Measurements from ENCODE around the gene SHROOM3. TPM values are rescaled to one million over a fixed set of nuclear protein-coding genes. Genes with fewer than 3 reads are reported as not detected.

Gene SHROOM3
- total and polyA plus RNA-seq, 2 experiments from 2014 or later: 11.3 to 73.5 TPM

DNA sequence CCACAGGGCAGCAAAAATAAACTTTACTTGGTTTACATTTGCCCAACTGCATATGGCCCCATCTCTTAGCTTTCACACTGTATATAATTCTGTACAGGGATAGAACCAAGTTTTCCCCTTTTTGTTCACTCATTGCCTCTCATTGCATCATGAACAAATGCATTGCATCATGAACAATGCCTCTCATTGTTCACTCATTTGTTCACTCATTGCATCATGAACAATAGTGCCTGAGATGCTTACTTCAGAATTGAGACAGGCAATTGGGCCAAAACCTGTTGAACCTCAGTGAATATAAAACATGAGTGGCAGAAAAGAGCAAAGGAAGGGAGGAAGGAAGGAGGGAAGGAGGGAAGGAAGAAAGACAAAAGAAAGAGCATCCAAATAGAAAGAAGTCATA lies 364.7 kb downstream of the SHROOM3 start (continued):
- TF ChIP-seq, protein P1, sequence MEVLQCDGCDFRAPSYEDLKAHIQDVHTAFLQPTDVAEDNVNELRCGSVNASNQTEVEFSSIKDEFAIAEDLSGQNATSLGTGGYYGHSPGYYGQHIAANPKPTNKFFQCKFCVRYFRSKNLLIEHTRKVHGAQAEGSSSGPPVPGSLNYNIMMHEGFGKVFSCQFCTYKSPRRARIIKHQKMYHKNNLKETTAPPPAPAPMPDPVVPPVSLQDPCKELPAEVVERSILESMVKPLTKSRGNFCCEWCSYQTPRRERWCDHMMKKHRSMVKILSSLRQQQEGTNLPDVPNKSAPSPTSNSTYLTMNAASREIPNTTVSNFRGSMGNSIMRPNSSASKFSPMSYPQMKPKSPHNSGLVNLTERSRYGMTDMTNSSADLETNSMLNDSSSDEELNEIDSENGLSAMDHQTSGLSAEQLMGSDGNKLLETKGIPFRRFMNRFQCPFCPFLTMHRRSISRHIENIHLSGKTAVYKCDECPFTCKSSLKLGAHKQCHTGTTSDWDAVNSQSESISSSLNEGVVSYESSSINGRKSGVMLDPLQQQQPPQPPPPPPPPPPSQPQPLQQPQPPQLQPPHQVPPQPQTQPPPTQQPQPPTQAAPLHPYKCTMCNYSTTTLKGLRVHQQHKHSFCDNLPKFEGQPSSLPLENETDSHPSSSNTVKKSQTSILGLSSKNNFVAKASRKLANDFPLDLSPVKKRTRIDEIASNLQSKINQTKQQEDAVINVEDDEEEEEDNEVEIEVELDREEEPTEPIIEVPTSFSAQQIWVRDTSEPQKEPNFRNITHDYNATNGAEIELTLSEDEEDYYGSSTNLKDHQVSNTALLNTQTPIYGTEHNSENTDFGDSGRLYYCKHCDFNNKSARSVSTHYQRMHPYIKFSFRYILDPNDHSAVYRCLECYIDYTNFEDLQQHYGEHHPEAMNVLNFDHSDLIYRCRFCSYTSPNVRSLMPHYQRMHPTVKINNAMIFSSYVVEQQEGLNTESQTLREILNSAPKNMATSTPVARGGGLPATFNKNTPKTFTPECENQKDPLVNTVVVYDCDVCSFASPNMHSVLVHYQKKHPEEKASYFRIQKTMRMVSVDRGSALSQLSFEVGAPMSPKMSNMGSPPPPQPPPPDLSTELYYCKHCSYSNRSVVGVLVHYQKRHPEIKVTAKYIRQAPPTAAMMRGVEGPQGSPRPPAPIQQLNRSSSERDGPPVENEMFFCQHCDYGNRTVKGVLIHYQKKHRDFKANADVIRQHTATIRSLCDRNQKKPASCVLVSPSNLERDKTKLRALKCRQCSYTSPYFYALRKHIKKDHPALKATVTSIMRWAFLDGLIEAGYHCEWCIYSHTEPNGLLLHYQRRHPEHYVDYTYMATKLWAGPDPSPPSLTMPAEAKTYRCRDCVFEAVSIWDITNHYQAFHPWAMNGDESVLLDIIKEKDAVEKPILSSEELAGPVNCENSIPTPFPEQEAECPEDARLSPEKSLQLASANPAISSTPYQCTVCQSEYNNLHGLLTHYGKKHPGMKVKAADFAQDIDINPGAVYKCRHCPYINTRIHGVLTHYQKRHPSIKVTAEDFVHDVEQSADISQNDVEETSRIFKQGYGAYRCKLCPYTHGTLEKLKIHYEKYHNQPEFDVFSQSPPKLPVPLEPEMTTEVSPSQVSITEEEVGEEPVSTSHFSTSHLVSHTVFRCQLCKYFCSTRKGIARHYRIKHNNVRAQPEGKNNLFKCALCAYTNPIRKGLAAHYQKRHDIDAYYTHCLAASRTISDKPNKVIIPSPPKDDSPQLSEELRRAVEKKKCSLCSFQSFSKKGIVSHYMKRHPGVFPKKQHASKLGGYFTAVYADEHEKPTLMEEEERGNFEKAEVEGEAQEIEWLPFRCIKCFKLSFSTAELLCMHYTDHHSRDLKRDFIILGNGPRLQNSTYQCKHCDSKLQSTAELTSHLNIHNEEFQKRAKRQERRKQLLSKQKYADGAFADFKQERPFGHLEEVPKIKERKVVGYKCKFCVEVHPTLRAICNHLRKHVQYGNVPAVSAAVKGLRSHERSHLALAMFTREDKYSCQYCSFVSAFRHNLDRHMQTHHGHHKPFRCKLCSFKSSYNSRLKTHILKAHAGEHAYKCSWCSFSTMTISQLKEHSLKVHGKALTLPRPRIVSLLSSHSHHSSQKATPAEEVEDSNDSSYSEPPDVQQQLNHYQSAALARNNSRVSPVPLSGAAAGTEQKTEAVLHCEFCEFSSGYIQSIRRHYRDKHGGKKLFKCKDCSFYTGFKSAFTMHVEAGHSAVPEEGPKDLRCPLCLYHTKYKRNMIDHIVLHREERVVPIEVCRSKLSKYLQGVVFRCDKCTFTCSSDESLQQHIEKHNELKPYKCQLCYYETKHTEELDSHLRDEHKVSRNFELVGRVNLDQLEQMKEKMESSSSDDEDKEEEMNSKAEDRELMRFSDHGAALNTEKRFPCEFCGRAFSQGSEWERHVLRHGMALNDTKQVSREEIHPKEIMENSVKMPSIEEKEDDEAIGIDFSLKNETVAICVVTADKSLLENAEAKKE (CRISPR knock-in tag; IDR thresholded peaks at IDR 0.05): no peak
- TF ChIP-seq CREB1 (CRISPR knock-in tag; IDR thresholded peaks at IDR 0.05; ENCODE audit: low read depth) (no peak), ZNF114 (CRISPR knock-in tag; IDR thresholded peaks at IDR 0.05) (no peak), NANOG (IDR thresholded peaks at IDR 0.05; ENCODE audit: borderline replicate concordance) (no peak), EZH2phosphoT487 (IDR thresholded peaks at IDR 0.05; ENCODE audit: unreplicated experiment) (no peak)

DNA sequence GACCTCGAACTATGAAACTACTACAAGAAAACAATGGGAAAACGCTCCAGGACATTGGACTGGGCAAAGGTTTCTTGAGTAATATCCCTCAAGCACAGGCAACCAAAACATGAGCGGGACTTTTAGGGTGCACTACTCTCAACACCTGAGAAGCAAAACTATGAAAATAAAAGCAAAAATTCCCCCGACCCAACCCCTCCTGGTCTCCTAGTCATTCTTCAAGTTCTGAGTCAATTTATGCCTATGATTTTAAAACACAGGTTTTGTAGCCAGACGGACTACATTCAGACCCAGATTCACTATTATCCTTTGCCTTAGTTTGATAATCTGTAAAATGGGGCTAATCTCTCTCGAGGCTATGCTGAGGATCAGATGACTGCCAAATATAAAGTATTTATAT lies 365.9 kb downstream of the SHROOM3 start:
- peaks cover 29% of the 10 kb centered on the region for H3K4me1 Mint-ChIP-seq
- Histone ChIP-seq H3K4me2 (no peak overlapping the region), H3F3A (replicated peaks; ENCODE audit: low read depth) (no peaks in the 10 kb centered on the region), H2AFZ (no peak overlapping the region; the same call in 1 of the 2 replicates), H3K4me3 (no peak overlapping the region), H3K27me3 (ENCODE audit: insufficient read depth) (peaks cover 12% of the 10 kb centered on the region), H3K9me2 (ENCODE audit: insufficient read depth) (no peaks in the 10 kb centered on the region), H3K79me2 (replicated peaks; ENCODE audit: insufficient read depth) (no peaks in the 10 kb centered on the region), H3K4me1 (ENCODE audit: insufficient read depth) (peaks cover 24% of the 10 kb centered on the region), H4K20me1 (replicated peaks; ENCODE audit: insufficient read depth) (no peaks in the 10 kb centered on the region), H3K27ac (ENCODE audit: low read depth) (no peak overlapping the region), H3K36me3 (ENCODE audit: insufficient read depth) (no peaks in the 10 kb centered on the region)
- no peak for DNase-seq (ENCODE audit: low spot score)
- H3K27ac Mint-ChIP-seq: no peak overlapping the region
- H3K9me3 Mint-ChIP-seq: no peaks in the 10 kb centered on the region
- no peak overlapping the region for H3K4me3 Mint-ChIP-seq
- TF ChIP-seq EZH2 (IDR thresholded peaks at IDR 0.05; ENCODE audit: low read depth, unreplicated experiment) (no peak), NANOG (IDR thresholded peaks at IDR 0.05; ENCODE audit: borderline replicate concordance) (no peak), EZH2phosphoT487 (IDR thresholded peaks at IDR 0.05; ENCODE audit: unreplicated experiment) (no peak)
- H3K27me3 Mint-ChIP-seq (ENCODE audit: insufficient read depth, low read depth, poor library complexity): peaks cover 2% of the 10 kb centered on the region
- no peaks in the 10 kb centered on the region for H3K36me3 Mint-ChIP-seq (ENCODE audit: low read depth)
- no peak for ATAC-seq

Measured in GM23338 (cell line).